BLaER1 treated with 17β-estradiol and CSF1 and Interleukin-3, amounts not matched to agents 10 nM and 100 nM (cell line): ENCODE data around the gene CEP104.

ENCODE experiments used
- H3K27ac ChIP-seq, 11 experiments: shearing (Covaris generic); formaldehyde crosslinking; 2 replicates each; pipeline ENCODE4 v1.8.1; 2022
- H3K27me3 ChIP-seq, 11 experiments: shearing (Covaris generic); formaldehyde crosslinking; 2 replicates each; pipeline ENCODE4 v1.8.1; 2022
- H3K36me3 ChIP-seq, 11 experiments: shearing (Covaris generic); formaldehyde crosslinking; 2 replicates each; pipeline ENCODE4 v1.8.1; 2022
- H3K4me1 ChIP-seq, 10 experiments: shearing (Covaris generic); formaldehyde crosslinking; 2 replicates each; pipeline ENCODE4 v1.8.1; 2022
- H3K4me2 ChIP-seq, 11 experiments: shearing (Covaris generic); formaldehyde crosslinking; 2 replicates each; pipeline ENCODE4 v1.8.1; 2022
- H3K4me3 ChIP-seq, 10 experiments: shearing (Covaris generic); formaldehyde crosslinking; 2 replicates each; pipeline ENCODE4 v1.8.1; 2022
- H3K9ac ChIP-seq, 11 experiments: shearing (Covaris generic); formaldehyde crosslinking; 2 replicates each; pipeline ENCODE4 v1.8.1; 2022
- H3K9me3 ChIP-seq, 11 experiments: shearing (Covaris generic); formaldehyde crosslinking; replicated peaks in 1 of 11; 2 replicates each; pipeline ENCODE4 v1.8.1; 2022
- H4K20me1 ChIP-seq, 11 experiments: shearing (Covaris generic); formaldehyde crosslinking; 2 replicates each; pipeline ENCODE4 v1.8.1; 2022
- Cebpa-rat ChIP-seq, 11 experiments: shearing (Covaris generic); IDR thresholded peaks; 2 replicates each; pipeline ENCODE4 v1.8.1; 2022

Gene CEP104

DNA sequence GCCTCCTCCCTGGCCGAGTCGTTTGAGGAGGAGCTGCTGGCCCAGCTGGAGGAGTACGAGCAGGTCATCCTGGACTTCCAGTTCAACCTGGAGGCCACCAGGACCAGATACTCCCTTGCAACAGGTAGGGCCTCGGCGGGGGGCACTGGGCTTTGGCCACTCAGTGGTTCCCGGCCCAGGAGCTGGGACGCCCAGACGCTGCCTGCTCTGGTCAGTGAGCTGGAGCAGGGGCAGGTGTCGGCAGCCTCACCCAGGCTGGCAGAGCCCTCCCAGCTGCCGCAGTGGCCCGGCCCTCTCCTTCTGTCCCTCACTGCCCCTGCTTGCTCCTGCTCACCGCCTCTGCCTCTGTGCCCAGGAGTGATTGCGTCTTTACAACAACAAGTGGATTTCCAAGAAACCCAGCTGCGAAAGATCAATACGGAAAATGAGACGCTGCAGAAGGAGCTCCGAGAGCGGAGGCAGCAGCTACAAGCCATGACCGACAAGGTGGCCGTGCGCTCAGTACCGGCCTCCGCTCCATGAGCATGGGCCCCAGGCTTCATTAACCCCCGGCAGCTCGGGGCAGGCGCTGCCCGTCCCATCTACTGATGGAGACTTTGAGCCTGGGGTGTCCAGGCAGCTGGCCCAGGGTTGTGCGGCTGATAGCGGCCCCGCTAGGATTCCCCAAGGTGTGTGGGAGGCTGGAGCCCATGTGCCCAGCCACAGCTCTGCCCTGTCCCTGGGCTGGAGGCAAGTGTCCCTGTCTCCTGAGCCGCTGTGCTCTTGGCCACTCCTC, 93.5 kb downstream of the CEP104 start:
- Histone ChIP-seq H3K9ac (no peak overlapping the region), H3K9me3 (peaks cover 12 to 18% (median 14%) of the 10 kb centered on the region in 11 experiments; a peak in 21 of 22 replicates), H3K4me2 (no peak overlapping the region), H3K36me3 (no peaks in the 10 kb centered on the region; a peak in 2 of 22 replicates), H3K27me3 (peaks cover 0 to 12% (median 0%) of the 10 kb centered on the region in 11 experiments; a peak in 5 of 22 replicates), H3K4me3 (no peak overlapping the region), H3K27ac (no peak overlapping the region), H4K20me1 (no peaks in the 10 kb centered on the region), H3K4me1 (peaks cover 0 to 39% (median 13%) of the 10 kb centered on the region in 10 experiments; a peak in 13 of 20 replicates)
- no peak for TF ChIP-seq Cebpa-rat (IDR thresholded peaks at IDR 0.05)

DNA sequence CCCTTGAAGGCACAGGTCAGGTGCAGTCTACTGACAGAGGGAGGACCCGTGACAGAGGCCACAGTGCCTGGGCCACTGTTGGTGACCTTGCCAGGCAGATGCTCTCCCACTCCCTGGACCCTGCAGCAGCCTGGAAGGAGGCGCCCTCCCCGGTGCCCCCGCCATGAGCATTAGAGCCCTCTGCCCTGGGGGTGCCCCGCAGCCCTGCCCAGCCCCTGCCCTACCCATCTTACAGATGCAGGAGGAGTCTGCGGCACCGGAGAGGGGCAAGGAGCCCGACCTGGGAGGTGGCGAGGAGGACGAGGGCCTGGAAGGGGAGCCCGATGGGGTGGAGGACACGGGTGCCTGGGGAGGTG, 94.2 kb downstream of the CEP104 start:
- Histone ChIP-seq H3K4me3 (no peak overlapping the region), H3K4me2 (peak overlapping the region in 2 of 11 experiments; percentile 8 to 10; a peak in 2 of 22 replicates), H3K36me3 (no peaks in the 10 kb centered on the region; a peak in 2 of 22 replicates), H3K9ac (no peak overlapping the region), H3K9me3 (peaks cover 12 to 18% (median 14%) of the 10 kb centered on the region in 11 experiments; a peak in 21 of 22 replicates), H4K20me1 (no peaks in the 10 kb centered on the region), H3K27ac (no peak overlapping the region), H3K27me3 (peaks cover 0 to 12% (median 0%) of the 10 kb centered on the region in 11 experiments; a peak in 5 of 22 replicates), H3K4me1 (peaks cover 0 to 37% (median 11%) of the 10 kb centered on the region in 10 experiments; a peak in 12 of 20 replicates)
- TF ChIP-seq Cebpa-rat (IDR thresholded peaks at IDR 0.05) = no peak

- Histone ChIP-seq H3K4me1 (peaks cover 0 to 37% (median 11%) of the 10 kb centered on the region in 10 experiments; a peak in 12 of 20 replicates), H3K9ac (no peak overlapping the region), H3K27me3 (peaks cover 0 to 12% (median 0%) of the 10 kb centered on the region in 11 experiments; a peak in 5 of 22 replicates), H3K4me3 (no peak overlapping the region), H4K20me1 (no peaks in the 10 kb centered on the region), H3K9me3 (peaks cover 12 to 18% (median 14%) of the 10 kb centered on the region in 11 experiments; a peak in 21 of 22 replicates), H3K4me2 (peak overlapping the region in 2 of 11 experiments; percentile 8 to 10; a peak in 2 of 22 replicates), H3K36me3 (no peaks in the 10 kb centered on the region; a peak in 2 of 22 replicates), H3K27ac (no peak overlapping the region)
- TF ChIP-seq Cebpa-rat (IDR thresholded peaks at IDR 0.05) = no peak
Measured at GRCh38 chr1:3762151-3762872, 94.7 kb downstream of the CEP104 start.
